Caco-2 (cell line): ENCODE measurements around the gene SMIM24. TPM values are rescaled to one million over a fixed set of nuclear protein-coding genes. Genes with fewer than 3 reads are reported as not detected.

Source experiments
- BruUV-seq: library from RNA; stranded (reverse); fragments of 400-500 nt; replicated peaks from 2 replicates; lab custom pipeline; 2021; lab: Mats Ljungman, UMichigan
- CTCF ChIA-PET: fragments of 300-600 bp; sonication (Branson Sonifier 250); formaldehyde crosslinking; loops from one replicate; lab custom pipeline; 2022; ENCODE audit warnings: antibody characterized with exemption; lab: Charles Lee
- POLR2A ChIA-PET: fragments of 300-600 bp; sonication (Branson Sonifier 250); formaldehyde crosslinking; loops from one replicate; lab custom pipeline; 2022; ENCODE audit warnings: antibody characterized with exemption; lab: Charles Lee
- DNase-seq, 2 experiments: peaks; one replicate each; pipeline versions ENCODE4 v3.0.0 to v3.0.0-alpha.2; 2020 to 2022
- H3K27me3 ChIP-seq: replicated peaks from 2 replicates; pipeline ENCODE4 v1.6.0; 2011; ENCODE audit warnings: low read length; ENCODE audit not compliant: control insufficient read depth, insufficient read depth
- H3K36me3 ChIP-seq: 2 replicates; pipeline ENCODE4 v1.5.1; 2011; ENCODE audit warnings: low read length; ENCODE audit not compliant: control insufficient read depth, insufficient read depth
- H3K4me1 ChIP-seq: fragments of 250-450 bp; sonication (Bioruptor Pico); 2 replicates; pipeline ENCODE4 v1.5.1; 2020; ENCODE audit warnings: mild to moderate bottlenecking
- H3K4me3 ChIP-seq: 2 replicates; pipeline ENCODE4 v1.5.1; 2011; ENCODE audit warnings: low read depth, mild to moderate bottlenecking, control low read depth, low read length
- H3K9me3 ChIP-seq: fragments of 250-450 bp; sonication (Bioruptor Pico); 2 replicates; pipeline ENCODE4 v1.5.1; 2020; ENCODE audit warnings: mild to moderate bottlenecking, moderate library complexity
- H3K27ac Mint-ChIP-seq: one replicate; pipeline ENCODE4 v1.8.0; 2022; ENCODE audit warnings: mixed read lengths; ENCODE audit not compliant: unreplicated experiment
- H3K27me3 Mint-ChIP-seq: one replicate; pipeline ENCODE4 v1.8.0; 2022; ENCODE audit warnings: mixed read lengths; ENCODE audit not compliant: insufficient read depth, unreplicated experiment
- H3K36me3 Mint-ChIP-seq: one replicate; pipeline ENCODE4 v1.8.0; 2022; ENCODE audit warnings: mild to moderate bottlenecking, mixed read lengths; ENCODE audit not compliant: insufficient read depth, unreplicated experiment
- H3K4me1 Mint-ChIP-seq: one replicate; pipeline ENCODE4 v1.8.0; 2022; ENCODE audit warnings: low read depth, mixed read lengths; ENCODE audit not compliant: unreplicated experiment
- H3K4me3 Mint-ChIP-seq: one replicate; pipeline ENCODE4 v1.8.0; 2022; ENCODE audit warnings: mild to moderate bottlenecking, moderate library complexity, mixed read lengths; ENCODE audit not compliant: unreplicated experiment
- H3K9me3 Mint-ChIP-seq: one replicate; pipeline ENCODE4 v1.8.0; 2022; ENCODE audit warnings: mixed read lengths; ENCODE audit not compliant: unreplicated experiment
- CTCF ChIP-seq, 2 experiments: fragments of 200-600 bp in 1 of 2; IDR thresholded peaks; 1 replicate in 1 of 2; 2 replicates in 1 of 2; pipeline versions ENCODE4 v1.5.1 to v1.8.0; 2011 to 2022; ENCODE audit warnings: antibody characterized with exemption in 1 of 2, control low read depth in 1 of 2, inconsistent platforms in 1 of 2, low read depth in 1 of 2, low read length in 1 of 2, mild to moderate bottlenecking in 1 of 2, moderate library complexity in 1 of 2; ENCODE audit not compliant: insufficient read depth in 1 of 2, severe bottlenecking in 1 of 2, unreplicated experiment in 1 of 2
- intact Hi-C: fragments of 100-400 bp; cut with micrococcal nuclease; formaldehyde crosslinking; loops from one replicate; pipeline ENCODE4 v1.10.0; 2022; ENCODE audit not compliant: unreplicated experiment
- total RNA-seq: library from RNA; stranded (reverse); gene quantifications from 2 replicates; pipeline ENCODE4 v1.2.3, GENCODE V29; 2022

The SMIM24 gene
- total RNA-seq, 1 experiment from 2014 or later: 1.7 TPM

- CTCF ChIA-PET: interaction anchor here (0.5 kb wide), 1 partner anchor 13 kb away, joined by 12 read pairs; no protein-coding TSS in a partner anchor
Measured at GRCh38 chr19:3492131-3492839, 12.0 kb upstream of the SMIM24 start.

GRCh38 chr19:3491396-3492119, 11.2 kb upstream of the SMIM24 start:
- Mint-ChIP-seq H3K9me3 (no peaks in the 10 kb centered on the region), H3K36me3 (peaks cover 22% of the 10 kb centered on the region), H3K4me1 (no peaks in the 10 kb centered on the region), H3K27me3 (no peaks in the 10 kb centered on the region), H3K4me3 (no peak overlapping the region), H3K27ac (no peak overlapping the region)
- ChIA-PET CTCF (interaction anchor here (0.5 kb wide), 1 partner anchor 12 kb away, joined by 12 read pairs; no protein-coding TSS in a partner anchor), POLR2A (interaction anchor here (0.5 kb wide), 1 partner anchor 154 kb away, joined by 5 read pairs; no protein-coding TSS in a partner anchor)
- no TSS peak for BruUV-seq
- no peak for DNase-seq
- Histone ChIP-seq H3K27me3 (no peaks in the 10 kb centered on the region), H3K9me3 (no peaks in the 10 kb centered on the region), H3K36me3 (no peaks in the 10 kb centered on the region), H3K4me1 (no peaks in the 10 kb centered on the region), H3K4me3 (no peak overlapping the region)
- intact Hi-C loops: no loop called here
- TF ChIP-seq CTCF (IDR thresholded peaks at IDR 0.05; ENCODE audit: insufficient read depth in 1 of 2, low read depth in 1 of 2, low read length in 1 of 2, severe bottlenecking in 1 of 2, unreplicated experiment in 1 of 2): no peak

More at GRCh38 chr19:3492131-3492839, 12.0 kb upstream of the SMIM24 start:
- BruUV-seq: no TSS peak
- Mint-ChIP-seq H3K27ac (peak overlapping the region; percentile 26), H3K36me3 (peaks cover 25% of the 10 kb centered on the region), H3K9me3 (no peaks in the 10 kb centered on the region), H3K27me3 (no peaks in the 10 kb centered on the region), H3K4me1 (no peaks in the 10 kb centered on the region), H3K4me3 (no peak overlapping the region)
- TF ChIP-seq CTCF (IDR thresholded peaks at IDR 0.05; ENCODE audit: insufficient read depth in 1 of 2, low read depth in 1 of 2, low read length in 1 of 2, severe bottlenecking in 1 of 2, unreplicated experiment in 1 of 2): no peak
- Histone ChIP-seq H3K36me3 (no peaks in the 10 kb centered on the region), H3K27me3 (no peaks in the 10 kb centered on the region), H3K9me3 (no peaks in the 10 kb centered on the region), H3K4me1 (no peaks in the 10 kb centered on the region), H3K4me3 (no peak overlapping the region)
- intact Hi-C loops: no loop called here
- POLR2A ChIA-PET: no interaction called here
- DNase-seq: no peak

- intact Hi-C loops: no loop called here
- no peaks in the 10 kb centered on the region for H3K27me3 Mint-ChIP-seq
- H3K9me3 Mint-ChIP-seq: no peaks in the 10 kb centered on the region
- no peak within 1 kb of the TSS for H3K4me3 ChIP-seq
- no peaks in the 10 kb centered on the region for H3K9me3 ChIP-seq
- H3K36me3 ChIP-seq: no peaks in the 10 kb centered on the region
- H3K4me3 Mint-ChIP-seq: no peak within 1 kb of the TSS
- no peak for DNase-seq
- peaks cover 5% of the 10 kb centered on the region for H3K4me1 Mint-ChIP-seq
- H3K36me3 Mint-ChIP-seq: peaks cover 16% of the 10 kb centered on the region
- no peak within 1 kb of the TSS for H3K27ac Mint-ChIP-seq
- ChIA-PET POLR2A (no interaction called here), CTCF (no interaction called here)
- no TSS peak for BruUV-seq
- no peaks in the 10 kb centered on the region for H3K27me3 ChIP-seq
- TF ChIP-seq CTCF (IDR thresholded peaks at IDR 0.05; ENCODE audit: insufficient read depth in 1 of 2, low read depth in 1 of 2, low read length in 1 of 2, severe bottlenecking in 1 of 2, unreplicated experiment in 1 of 2): no peak
- peaks cover 21% of the 10 kb centered on the region for H3K4me1 ChIP-seq
Measured at GRCh38 chr19:3483226-3483628, 2.9 kb upstream of the SMIM24 start, which contains the start of gene SMIM44. SMIM44 (minus strand) TSS chr19:3483441; CDS start chr19:3483403, 38 bp downstream.
